ENCODE results near the gene SMIM22. TPM values are rescaled to one million over a fixed set of nuclear protein-coding genes. Genes with fewer than 3 reads are reported as not detected.
"Not testable (repeated sequence)": the region's sequence is repeated elsewhere in the genome, so short reads cannot be mapped to it uniquely, and the experiment has no call there.

SMIM22 gene
- polyA plus RNA-seq, 12 donors: 0.21 to 1.2 (median 0.36) TPM; not detected in 7

DNA sequence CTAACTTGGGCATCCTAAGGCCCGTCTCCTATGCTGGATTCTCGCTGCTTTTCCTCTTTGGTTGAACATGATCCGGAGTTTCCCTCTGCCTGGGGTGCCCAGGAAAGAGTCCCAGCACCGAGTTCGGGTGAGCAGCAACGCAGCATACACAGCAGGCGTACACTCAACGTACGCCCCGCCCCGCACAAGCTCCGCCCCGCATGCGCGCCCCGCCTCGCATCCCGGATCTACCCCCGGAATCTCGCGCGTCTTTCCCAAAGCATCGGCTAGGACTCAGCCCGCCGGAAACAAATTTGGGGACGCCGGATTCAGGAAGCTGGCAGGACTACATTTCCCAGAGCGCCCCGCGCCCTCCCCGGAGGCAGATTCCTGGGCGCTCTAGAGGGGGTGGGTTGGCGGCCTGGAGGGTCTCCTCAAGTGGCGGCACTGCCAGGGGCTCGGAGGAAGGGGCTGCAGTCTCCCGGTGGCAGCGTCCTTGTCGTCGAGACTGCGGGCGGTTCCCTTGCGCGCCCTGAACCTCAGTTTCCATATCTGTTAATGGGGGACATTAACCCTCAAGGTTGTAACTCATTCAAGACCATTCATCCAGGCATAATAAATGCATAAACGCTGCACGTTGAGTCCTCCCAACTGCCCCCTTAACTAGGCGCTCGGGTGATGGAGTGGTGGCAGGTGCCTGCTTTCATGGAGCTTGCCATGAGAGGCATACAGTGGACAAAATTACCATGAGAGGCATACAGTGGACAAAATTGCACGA lies 26.4 kb upstream of the SMIM22 start:
- peak; percentile 97 for DNase-seq

DNA sequence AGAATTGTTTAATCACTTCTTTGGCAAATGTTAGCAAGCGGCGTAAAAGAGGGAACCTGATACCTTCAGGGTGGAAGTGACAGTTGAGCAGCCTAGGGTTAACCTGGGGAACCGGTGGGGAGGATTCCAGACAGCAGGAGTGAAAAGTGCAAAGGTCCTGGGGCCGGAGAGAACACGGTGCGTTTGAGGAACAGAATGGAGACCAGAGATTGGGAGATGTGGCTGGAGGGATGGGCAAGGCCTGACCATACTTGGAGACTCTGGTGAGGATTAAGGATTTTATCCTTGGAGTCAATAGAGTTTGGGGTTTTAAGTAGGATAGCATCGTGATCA lies 25.9 kb upstream of the SMIM22 start:
- no peak for DNase-seq

DNA sequence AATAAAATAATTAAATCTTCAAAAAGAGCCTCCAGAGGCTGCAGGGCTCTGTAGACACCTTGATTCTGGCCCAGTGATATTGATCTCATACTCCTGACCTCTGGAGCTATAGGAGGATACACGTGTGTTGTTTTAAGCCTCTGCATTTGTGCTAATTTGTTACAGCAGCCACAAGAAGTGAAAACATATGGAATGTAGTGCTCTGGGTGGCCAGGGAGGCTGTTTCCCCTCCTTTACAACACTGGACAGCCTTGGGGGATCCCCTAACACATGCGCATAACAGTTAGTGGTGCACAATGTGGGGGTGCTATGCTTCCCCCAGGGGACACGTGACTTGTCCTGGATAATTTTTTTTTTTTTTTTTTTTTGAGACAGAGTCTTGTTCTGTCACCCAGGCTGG lies 23.5 kb upstream of the SMIM22 start:
- DNase-seq: no peak

DNA sequence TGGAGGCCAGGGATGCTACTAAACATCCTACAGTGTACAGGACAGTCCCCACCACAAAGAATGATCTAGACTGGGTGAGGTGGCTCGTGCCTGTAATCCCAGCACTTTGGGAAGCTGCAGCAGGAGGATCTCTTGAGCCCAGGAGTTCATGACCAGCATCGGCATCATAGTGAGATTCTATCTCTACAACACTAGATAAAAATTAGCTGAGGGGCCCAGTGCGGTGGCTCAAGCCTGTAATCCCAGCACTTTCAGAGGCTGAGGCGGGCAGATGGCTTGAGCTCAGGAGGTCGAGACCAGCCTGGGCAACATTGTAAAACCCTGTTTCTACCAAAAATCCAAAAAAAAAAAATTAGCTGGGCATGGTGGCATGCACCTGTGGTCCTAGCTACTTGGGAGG lies 22.8 kb upstream of the SMIM22 start:
- no peak for DNase-seq

DNA sequence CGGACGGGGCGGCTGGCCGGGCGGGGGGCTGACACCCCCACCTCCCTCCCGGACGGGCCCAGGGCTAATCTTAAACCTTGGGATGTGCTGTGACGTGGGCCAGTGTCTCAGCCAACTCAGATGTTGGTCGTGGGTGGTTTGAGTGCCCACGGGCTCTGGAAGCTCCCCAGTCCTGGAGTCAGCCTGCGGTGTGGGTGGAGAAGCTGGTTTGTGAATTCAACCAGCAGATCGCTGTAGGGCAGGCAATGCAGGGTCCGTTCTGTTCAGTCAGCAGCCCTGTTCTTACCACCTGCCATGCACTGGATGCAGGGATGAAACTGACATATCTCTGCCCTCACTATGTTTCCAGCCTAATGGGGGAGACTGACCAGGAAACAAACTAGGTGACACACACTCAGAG lies 20.2 kb upstream of the SMIM22 start:
- no peak for DNase-seq

DNA sequence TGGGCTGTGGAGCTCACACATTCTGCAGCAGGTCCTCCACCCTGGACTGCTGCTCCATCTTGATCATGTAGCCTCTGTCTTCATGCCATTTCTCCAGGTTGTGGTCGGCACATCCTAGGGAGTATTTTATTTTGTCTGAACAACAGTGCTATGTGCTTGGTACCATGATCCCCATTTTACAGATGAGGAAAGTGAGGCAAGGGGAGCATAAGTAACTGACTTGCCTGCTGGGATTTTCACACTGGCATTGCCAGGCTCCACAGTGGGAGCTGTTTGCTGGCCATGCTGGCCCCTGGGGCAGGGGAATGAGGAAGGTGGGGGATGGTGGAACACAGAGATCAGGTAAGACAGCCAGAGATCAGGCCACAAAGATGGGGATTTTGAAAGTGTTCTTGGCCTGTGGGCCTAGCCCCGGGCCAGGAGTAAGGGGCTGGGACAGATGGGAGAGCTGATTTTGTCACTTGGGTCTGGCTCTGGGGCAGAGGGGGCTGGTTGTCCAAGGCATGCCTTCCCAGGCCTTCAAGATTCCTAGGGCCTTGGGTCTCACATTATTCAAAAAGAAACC lies 18.9 kb upstream of the SMIM22 start:
- DNase-seq: no peak

DNA sequence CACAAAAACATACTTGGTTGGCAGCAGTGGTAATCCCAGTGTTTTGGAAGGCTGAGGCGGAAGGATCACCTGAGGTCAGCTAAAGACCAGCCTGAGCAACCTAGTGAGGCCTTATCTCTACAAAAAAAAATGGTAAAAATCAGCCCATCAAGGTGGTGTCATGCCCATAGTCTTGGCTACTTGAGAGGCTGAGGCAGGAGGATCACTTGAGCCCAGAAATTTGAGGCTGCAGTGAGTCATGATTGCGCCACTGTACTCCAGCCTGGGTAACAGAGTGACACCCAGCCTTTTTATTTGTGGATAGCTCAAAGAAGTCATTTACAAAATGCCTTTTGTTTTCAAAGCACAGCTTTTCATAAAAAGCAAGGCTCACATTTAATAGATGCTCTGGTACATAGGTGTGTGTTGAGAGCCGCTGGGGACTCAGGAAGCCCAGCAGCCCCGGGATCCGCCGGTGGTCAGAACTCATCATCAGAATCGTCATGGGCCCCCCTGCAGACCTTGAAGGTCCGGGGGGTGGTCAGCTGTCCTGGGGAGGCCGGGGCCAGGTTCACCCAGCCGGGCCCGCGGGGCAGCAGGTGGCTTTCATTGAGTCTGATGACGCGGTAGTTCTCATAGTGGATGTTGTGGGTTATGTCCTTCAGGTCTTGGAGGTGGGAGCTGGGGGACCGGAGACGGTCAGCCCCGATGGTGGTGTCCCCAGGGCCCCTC lies 17.7 kb upstream of the SMIM22 start:
- no peak for DNase-seq

DNA sequence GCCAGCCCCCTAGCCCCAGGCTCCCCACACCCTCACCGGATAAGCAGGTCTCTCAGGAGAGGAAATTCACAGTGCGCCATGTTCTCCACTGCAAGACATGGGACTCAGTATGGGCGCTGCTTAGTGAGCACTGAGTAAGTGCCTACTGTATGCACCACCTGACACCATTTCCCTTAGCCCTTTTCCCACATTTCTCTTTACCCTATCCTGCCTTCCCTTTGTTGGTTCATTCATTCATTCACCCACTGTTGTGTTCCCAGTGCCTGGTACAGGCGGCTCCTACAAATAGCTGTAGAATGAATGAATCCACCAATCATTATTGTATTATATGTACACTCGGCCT lies 17.1 kb upstream of the SMIM22 start:
- no peak for DNase-seq

DNA sequence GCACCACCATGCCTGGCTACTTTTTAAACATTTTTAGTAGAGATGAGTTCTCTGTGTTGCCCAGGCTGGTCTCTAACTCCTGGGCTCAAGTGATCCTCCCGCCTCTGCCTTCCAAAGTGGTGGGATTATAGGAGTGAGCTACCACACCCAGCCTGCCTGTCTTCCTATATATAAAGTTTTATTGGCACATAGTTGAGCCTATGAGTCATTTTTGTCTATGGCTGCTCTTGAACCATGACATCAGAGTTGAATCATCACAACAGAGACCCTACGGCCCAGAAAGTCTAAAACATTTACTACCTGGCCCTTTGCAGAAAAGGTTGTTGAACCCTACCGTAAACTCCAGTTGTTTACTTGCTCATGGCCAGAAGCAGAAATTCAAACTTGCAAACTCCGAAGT lies 14.9 kb upstream of the SMIM22 start:
- DNase-seq: no peak

DNA sequence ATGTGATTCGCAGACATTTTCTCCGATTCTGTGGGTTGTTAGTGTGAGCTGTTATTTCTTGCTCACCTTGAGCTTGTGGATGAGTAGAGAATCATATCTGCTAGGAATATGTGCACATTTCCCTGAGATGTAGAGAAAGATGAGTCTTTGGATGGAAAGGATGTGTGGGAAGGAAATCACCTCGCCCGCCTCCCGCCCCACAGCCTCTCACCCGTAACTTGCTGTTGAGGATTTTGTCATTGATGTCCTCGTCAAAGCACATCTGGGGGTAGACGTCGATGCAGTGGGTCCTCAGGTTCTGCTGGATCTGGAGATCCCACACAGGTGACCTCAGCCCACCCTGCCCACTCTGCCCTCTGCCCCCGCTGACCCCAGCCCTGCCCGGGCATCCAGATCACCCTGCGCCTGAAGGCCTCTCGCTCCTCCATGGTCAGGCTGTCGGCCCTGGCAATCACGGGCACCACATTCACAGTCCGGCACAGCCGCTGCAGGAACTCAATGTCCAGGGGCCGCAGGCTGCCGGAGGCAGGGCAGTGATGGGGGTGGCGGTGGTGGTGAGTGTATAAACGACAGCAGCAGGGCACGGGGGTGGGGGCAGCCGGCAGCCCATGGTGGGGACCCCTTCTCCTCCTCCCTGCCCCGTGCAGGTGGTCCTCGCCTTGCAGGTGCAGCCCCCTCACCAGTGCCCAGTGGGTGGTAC lies 11.8 kb upstream of the SMIM22 start:
- no peak for DNase-seq

DNA sequence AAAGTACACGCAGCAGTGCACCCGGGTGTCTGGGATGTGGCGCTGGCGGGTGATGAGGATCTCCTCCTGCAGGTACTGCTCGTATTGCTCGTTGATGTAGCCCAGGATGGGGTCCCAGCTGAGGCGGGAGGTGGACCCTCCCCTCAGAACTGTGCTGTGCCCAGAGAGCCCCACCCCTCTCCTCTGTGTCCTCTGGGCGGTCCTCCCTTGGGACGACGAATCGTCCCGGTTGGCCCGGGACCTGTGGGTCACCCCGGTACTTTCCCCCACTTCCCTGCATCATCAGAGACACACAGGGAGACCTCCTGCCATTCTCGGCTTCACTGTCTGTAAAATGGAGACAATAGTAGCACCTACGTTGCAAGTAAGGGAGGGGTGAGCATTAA lies 11.2 kb upstream of the SMIM22 start:
- DNase-seq: no peak

DNA sequence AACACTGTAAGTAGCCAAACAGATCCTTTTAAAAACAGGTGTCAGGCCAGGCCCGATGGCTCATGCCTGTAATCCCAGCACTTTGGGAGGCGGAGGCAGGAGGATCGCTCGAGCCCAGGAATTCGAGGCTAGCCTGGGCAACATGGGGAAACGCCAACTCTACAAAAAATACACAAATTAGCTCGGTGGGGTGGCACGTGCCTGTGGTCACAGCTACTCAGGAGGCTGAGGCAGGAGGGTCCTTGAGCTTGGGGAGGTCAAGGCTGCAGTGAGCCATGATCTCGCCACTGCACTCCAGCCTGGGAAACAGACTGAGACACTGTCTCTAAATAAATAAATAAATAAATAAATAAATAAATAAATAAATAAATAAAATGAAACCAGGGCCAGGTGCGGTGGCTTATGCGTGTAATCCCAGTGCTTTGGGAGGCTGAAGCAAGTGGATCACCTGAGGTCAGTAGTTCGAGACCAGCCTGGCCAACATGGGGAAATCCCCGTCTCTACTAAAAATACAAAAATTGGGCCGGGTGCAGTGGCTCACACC lies 10.7 kb upstream of the SMIM22 start:
- DNase-seq: not testable (repeated sequence)

DNA sequence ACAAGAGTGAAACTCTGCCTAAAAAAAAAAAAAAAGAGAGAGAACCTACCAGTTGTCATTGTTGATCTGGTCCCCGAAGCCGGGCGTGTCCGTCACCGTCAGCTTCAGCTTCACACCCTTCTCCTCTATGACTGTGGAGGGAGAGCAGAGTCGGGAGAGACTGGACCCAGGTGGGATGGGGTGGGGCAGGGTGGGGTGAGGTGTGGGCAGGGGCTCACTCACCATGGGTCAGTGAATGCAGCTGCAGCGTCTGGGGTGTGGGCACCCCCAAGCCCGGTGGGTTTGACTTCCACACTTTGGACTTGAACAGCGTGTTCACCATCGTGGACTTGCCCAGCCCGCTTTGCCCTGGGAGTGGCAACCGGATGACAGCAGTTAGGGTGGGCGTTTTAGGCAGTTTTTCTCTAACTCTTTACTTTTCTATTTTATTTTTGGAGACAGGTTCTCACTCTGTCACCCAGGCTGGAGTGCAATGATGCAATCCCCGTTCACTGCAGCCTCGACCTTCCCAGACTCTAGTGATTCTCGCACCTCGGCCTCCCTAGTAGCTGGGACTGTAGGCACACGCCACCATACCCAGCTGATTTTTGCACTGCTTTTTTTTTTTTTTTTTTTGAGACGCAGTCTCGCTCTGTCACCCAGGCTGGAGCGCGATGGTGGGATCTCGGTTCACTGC lies 9.3 kb upstream of the SMIM22 start:
- no peak for DNase-seq

DNA sequence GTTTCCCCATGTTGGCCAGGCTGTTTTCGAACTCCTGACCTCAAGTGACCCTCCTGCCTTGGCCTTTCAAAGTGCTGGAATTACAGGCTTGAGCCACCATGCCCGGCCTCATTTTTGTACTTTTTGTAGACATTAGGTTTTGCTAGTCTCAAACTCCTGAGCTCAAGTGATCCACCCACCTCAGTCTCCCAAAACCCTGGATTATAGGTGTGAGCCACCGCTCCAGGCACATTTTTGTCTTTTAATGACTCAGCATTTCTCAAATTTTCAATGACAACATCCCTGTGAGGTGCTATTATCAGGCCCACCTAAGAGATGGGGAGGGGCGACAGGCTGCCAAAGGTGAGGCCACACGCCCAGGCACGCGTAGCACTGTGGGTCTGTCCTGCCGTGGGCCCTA lies 8.1 kb upstream of the SMIM22 start:
- DNase-seq: no peak

DNA sequence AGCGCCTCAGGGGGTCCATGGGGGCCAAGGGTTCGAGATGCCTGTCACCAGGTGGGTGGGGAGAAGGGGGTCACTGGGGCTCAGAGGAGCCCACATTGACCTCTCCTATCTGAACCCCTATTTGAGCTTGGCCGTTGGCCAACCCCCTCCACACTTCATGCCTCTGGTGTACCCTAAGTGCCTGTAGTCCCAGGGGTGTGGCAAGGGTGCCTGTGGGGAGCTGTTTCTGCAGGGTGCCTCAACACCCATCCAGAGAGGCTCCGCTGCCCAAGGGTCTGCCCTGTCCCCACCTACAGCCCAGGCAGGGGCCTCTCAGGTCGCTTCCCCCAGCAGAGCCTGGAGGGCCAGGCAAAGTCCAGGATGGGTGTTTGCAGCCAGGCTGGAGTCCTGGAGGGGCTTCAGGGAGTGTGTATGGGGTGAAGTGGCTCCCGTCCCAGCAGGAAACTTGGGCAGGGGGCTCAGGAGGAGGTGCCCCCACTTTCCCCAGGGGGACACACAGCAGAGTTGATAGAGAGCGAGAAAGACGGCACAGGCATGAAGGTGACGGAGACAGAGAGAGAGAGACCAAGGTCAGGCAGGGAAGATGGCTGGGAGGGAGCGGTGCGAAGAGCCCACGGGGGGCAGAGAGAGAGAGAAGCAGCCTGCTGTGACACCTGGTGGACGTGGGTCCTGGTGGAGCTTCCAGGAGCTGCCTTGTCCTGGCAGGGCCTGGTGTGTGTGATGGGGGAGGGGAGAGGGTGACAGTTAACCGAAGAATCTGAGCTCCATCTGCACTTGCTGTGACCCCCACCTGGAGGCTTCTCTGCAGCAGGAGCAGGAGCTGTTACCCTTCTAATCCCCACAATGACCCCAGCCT lies 7.3 kb upstream of the SMIM22 start, which contains the start of gene SEPTIN12:
SEPTIN12 (minus strand) TSS at position 719 of the 856 bp plus-strand sequence; CDS start at position 19, 700 bp downstream.
- no peak for DNase-seq

DNA sequence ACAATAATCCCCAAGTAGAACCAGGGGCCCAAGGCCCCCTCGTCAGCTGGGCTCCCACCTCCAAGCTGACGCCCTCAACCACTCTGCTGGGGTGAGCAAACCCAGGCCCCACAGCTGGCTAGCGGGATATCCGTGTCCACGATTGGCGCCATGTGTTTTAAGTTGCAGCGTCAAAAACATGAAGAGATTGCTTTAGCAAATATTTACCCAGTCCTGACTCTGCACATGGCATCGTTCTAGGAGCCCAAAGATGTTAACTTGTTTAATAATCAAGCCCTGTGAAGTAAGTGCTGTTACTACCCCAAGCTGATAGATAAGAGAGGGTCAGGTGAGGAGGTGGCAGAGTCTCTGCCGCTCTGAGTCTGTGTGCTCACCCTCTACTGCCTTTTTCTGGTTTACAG lies 6.7 kb upstream of the SMIM22 start:
- no peak for DNase-seq

DNA sequence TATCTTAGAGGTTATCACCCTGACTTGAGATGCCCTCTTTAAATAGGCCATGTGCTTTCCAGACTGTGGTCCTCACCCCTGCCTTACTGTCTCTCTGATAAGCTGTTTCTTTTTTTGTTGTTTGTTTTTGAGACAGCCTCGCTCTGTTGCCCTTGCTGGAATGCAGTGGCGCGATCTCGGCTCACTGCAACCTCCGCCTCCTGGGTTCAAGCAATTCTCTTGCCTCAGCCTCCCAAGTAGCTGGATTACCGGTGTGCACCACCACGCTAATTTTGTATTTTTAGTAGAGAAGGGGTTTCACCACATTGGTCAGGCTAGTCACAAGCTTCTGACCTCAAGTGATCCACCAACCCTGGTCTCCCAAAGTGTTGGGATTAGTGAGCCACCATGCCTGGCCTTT lies 6.3 kb upstream of the SMIM22 start:
- DNase-seq: no peak

DNA sequence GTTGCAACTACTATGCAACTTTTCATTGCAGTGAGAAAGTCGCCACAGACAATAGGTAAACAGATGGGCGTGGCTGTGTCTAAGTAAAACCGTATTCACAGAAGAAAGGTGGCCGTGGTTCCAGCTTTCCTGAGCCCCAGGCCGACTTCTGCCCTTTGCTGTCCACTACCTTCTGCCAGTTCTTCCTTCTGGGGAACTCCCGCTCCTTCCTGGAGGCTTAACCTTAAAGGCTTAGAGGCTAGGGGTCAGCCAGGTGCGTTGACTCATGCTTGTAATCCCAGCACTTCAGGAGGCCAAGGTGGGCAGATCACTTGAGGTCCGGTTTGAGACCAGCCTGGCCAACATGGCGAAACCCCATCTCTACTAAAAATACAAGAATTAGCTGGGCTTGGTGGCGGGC lies 4.9 kb upstream of the SMIM22 start:
- DNase-seq: no peak

DNA sequence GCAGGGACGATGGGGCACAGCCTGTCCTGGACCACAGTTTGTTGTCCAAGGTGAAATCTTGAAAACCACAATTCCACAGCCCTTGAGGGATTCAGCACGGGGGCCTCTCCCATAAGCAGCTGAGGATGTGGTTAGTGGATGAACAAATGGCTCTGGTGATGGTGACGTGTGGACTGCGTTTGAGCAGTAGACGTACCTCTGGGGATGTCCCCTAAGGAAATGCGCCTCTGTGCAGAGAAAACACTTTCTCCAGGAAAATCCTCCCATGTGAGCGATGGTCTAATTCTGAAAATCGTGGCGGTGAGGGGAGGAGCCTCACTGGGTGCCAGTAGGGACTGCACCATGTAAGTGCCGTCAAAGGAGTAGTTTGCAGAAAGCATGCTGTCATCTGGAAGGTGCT lies 4.3 kb upstream of the SMIM22 start:
- no peak for DNase-seq

DNA sequence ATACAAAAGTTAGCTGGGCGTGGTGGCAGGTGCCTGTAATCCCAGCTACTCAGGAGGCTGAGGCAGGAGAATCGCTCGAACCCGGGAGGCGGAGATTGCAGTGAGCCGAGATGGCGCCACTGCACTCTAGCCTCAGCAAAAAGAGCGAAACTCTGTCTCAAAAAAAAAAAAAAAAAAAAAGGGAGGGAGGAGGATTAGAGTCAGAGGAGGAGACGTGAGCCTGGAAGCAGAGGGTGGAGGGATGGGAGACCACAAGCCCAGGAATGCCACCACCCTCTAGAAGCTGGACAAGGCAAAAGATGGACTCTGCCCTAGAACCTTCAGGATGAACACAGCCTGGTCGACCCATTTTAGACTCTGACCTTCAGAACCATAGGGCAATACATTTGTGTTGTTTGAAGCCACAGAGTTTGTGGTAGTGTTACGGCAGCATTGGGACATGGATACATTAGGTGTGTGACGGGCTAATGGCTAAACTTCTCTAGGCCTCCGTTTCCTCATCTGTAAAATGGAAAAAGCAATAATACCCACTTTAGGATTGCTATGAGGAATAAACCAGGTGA lies 2.1 kb upstream of the SMIM22 start:
- no peak for DNase-seq
